Measurements from ENCODE around the gene YTHDF2.

Gene YTHDF2

GRCh38 chr1:28803662-28804061 lies 66.9 kb downstream of the YTHDF2 start:
- DNase-seq: no peak

GRCh38 chr1:28804071-28804470 lies 67.3 kb downstream of the YTHDF2 start:
- DNase-seq: no peak

- DNase-seq: no peak
Measured at GRCh38 chr1:28807046-28807445, 70.3 kb downstream of the YTHDF2 start.

- DNase-seq: no peak
Measured at GRCh38 chr1:28807986-28808385, 71.2 kb downstream of the YTHDF2 start.

- no peak for DNase-seq
Measured at GRCh38 chr1:28811369-28811765, 74.6 kb downstream of the YTHDF2 start.

GRCh38 chr1:28811766-28812668 lies 75.3 kb downstream of the YTHDF2 start, which contains the start of gene OPRD1:
Gene OPRD1, plus strand, starts transcription at chr1:28812170. Its CDS starts 214 bp downstream, at chr1:28812384.
- DNase-seq: peak in 1 of 3 donors; percentile 23

- DNase-seq: no peak
Measured at GRCh38 chr1:28812669-28813468, 76.1 kb downstream of the YTHDF2 start.

GRCh38 chr1:28813931-28814465 lies 77.3 kb downstream of the YTHDF2 start:
- no peak for DNase-seq

- DNase-seq: no peak
Measured at GRCh38 chr1:28815533-28816185, 78.9 kb downstream of the YTHDF2 start.

GRCh38 chr1:28817133-28817532 lies 80.4 kb downstream of the YTHDF2 start:
- no peak for DNase-seq

GRCh38 chr1:28819020-28819419 lies 82.3 kb downstream of the YTHDF2 start:
- DNase-seq: no peak
